GM12878 (cell line): ENCODE measurements around the gene AGT. TPM values are rescaled to one million over a fixed set of nuclear protein-coding genes. Genes with fewer than 3 reads are reported as not detected.

ENCODE experiments used
- ATAC-seq: fragments of 200-7000 bp; cut with Tn5 transposase; 3 replicates; pipeline ENCODE4 v1.9.1; 2020; ENCODE audit warnings: mild to moderate bottlenecking, moderate library complexity
- BruUV-seq: library from RNA; stranded (reverse); fragments of 400-500 nt; replicated peaks from 2 replicates; lab custom pipeline; 2021; lab: Mats Ljungman, UMichigan
- CTCF ChIA-PET: fragments of 300-600 bp; sonication (Branson Sonifier 250); formaldehyde crosslinking; extraction: SDS; loops from one replicate; lab custom pipeline; 2021; ENCODE audit warnings: inconsistent platforms; lab: Yijun Ruan, JAX
- POLR2A ChIA-PET: fragments of 350-600 bp; formaldehyde crosslinking; extraction: SDS; loops from one replicate; lab custom pipeline; 2021; ENCODE audit warnings: inconsistent platforms; lab: Charles Lee
- RAD21 ChIA-PET: fragments of 300-600 bp; sonication (Branson Sonifier 250); formaldehyde crosslinking; loops from one replicate; lab custom pipeline; 2023; ENCODE audit warnings: antibody characterized with exemption; ENCODE audit not compliant: unreplicated experiment; lab: Charles Lee
- SMC1A ChIA-PET: fragments of 300-600 bp; sonication (Branson Sonifier 250); formaldehyde crosslinking; loops from one replicate; lab custom pipeline; 2023; ENCODE audit not compliant: unreplicated experiment, uncharacterized antibody; lab: Charles Lee
- DNase-seq: peaks from one replicate; pipeline ENCODE4 v3.0.0-alpha.2; 2011; ENCODE audit warnings: low read depth, low spot score
- FAIRE-seq: peaks from 3 replicates; lab custom pipeline; 2011; peaks lifted over from hg19 to GRCh38; lab: Jason Lieb, UNC
- H2AFZ ChIP-seq: 2 replicates; pipeline ENCODE4 v1.6.0; 2011; ENCODE audit warnings: low read depth, low read length, control low read depth; ENCODE audit not compliant: control insufficient read depth
- H3K27ac ChIP-seq: 2 replicates; pipeline ENCODE4 v1.5.1; 2011; ENCODE audit warnings: control low read depth; ENCODE audit not compliant: control insufficient read depth, insufficient read depth
- H3K27me3 ChIP-seq, 2 experiments: replicated peaks in 1 of 2; 2 replicates each; pipeline versions ENCODE4 v1.6.0 to v1.6.1; 2011; ENCODE audit warnings: low read length in 1 of 2; ENCODE audit not compliant: control insufficient read depth in 2 of 2, insufficient read depth in 2 of 2
- H3K36me3 ChIP-seq, 2 experiments: 2 replicates each; pipeline ENCODE4 v1.5.1; 2011; ENCODE audit warnings: low read length in 1 of 2; ENCODE audit not compliant: control insufficient read depth in 2 of 2, insufficient read depth in 2 of 2
- H3K4me1 ChIP-seq: 2 replicates; pipeline ENCODE4 v1.6.1; 2011; ENCODE audit warnings: mild to moderate bottlenecking, low read length, moderate library complexity, mixed read lengths; ENCODE audit not compliant: control insufficient read depth, insufficient read depth
- H3K4me2 ChIP-seq: 2 replicates; pipeline ENCODE4 v1.6.0; 2011; ENCODE audit warnings: control low read depth; ENCODE audit not compliant: control insufficient read depth, insufficient read depth
- H3K4me3 ChIP-seq: fragments of 200-600 bp; sonication (generic); 2 replicates; pipeline ENCODE4 v1.5.1; 2016
- H3K79me2 ChIP-seq: 2 replicates; pipeline ENCODE4 v1.6.0; 2011; ENCODE audit warnings: low read length; ENCODE audit not compliant: control insufficient read depth, insufficient read depth
- H3K9ac ChIP-seq: 2 replicates; pipeline ENCODE4 v1.8.0; 2011; ENCODE audit warnings: low read length, control low read depth, mixed read lengths; ENCODE audit not compliant: control insufficient read depth, insufficient read depth
- H3K9me3 ChIP-seq: replicated peaks from 3 replicates; pipeline ENCODE4 v1.5.1; 2011; ENCODE audit warnings: mild to moderate bottlenecking, low read length; ENCODE audit not compliant: control insufficient read depth, insufficient read depth
- H4K20me1 ChIP-seq: 2 replicates; pipeline ENCODE4 v1.6.0; 2011; ENCODE audit not compliant: control insufficient read depth, insufficient read depth
- CBFB ChIP-seq: IDR thresholded peaks from 2 replicates; pipeline ENCODE4 v1.6.1; 2016; ENCODE audit warnings: antibody characterized with exemption, low read depth
- CBX3 ChIP-seq: fragments of 200-600 bp; sonication (generic); IDR thresholded peaks from 2 replicates; pipeline ENCODE4 v1.6.1; 2016; ENCODE audit warnings: low read depth, borderline replicate concordance
- CREM ChIP-seq: IDR thresholded peaks from 2 replicates; pipeline ENCODE4 v1.6.1; 2014; ENCODE audit warnings: antibody characterized with exemption, low read depth
- DPF2 ChIP-seq: fragments of 450-650 bp; IDR thresholded peaks from 2 replicates; pipeline ENCODE4 v1.6.1; 2017; ENCODE audit warnings: mild to moderate bottlenecking
- GATAD2B ChIP-seq: fragments of 450-650 bp; conservative IDR thresholded peaks from 2 replicates; pipeline ENCODE4 v1.6.1; 2017; ENCODE audit warnings: low read depth, mild to moderate bottlenecking, moderate library complexity
- JUNB ChIP-seq: IDR thresholded peaks from 2 replicates; pipeline ENCODE4 v1.6.1; 2016; ENCODE audit warnings: antibody characterized with exemption, mild to moderate bottlenecking
- KLF5 ChIP-seq: fragments of 450-650 bp; IDR thresholded peaks from 2 replicates; pipeline ENCODE4 v1.6.1; 2014; ENCODE audit warnings: mild to moderate bottlenecking; ENCODE audit not compliant: partially characterized antibody
- RCOR1 ChIP-seq: conservative IDR thresholded peaks from 2 replicates; pipeline ENCODE4 v1.6.1; 2012; ENCODE audit warnings: low read depth, low read length, improper control_type of control experiment
- SMARCA5 ChIP-seq: fragments of 450-650 bp; IDR thresholded peaks from 2 replicates; pipeline ENCODE4 v1.6.1; 2017; ENCODE audit warnings: mild to moderate bottlenecking
- SREBF2 ChIP-seq: IDR thresholded peaks from 2 replicates; pipeline ENCODE4 v1.6.1; 2012; ENCODE audit warnings: mild to moderate bottlenecking, low read length
- STAT3 ChIP-seq: IDR thresholded peaks from 2 replicates; pipeline ENCODE4 v1.6.1; 2011; ENCODE audit warnings: low read depth, low read length, improper control_type of control experiment
- TCF3 ChIP-seq: IDR thresholded peaks from 2 replicates; pipeline ENCODE4 v1.6.1; 2012; ENCODE audit warnings: low read depth, mild to moderate bottlenecking, low read length, borderline replicate concordance; ENCODE audit not compliant: insufficient read depth
- ZZZ3 ChIP-seq: IDR thresholded peaks from 2 replicates; pipeline ENCODE4 v1.6.1; 2011; ENCODE audit warnings: low read depth; ENCODE audit not compliant: control insufficient read depth, insufficient read length
- WGBS: methylation state at CpG from one replicate; pipeline ENCODE4 v1.1.6; 2016; ENCODE audit warnings: low lambda C conversion rate; ENCODE audit not compliant: insufficient replicate concordance, insufficient coverage; ENCODE audit errors: missing lambda C conversion rate; 5-methylcytosine and 5-hydroxymethylcytosine counted together
- in situ Hi-C: fragments of 300-500 bp; cut with MboI; formaldehyde crosslinking; loops from 9 replicates; pipeline ENCODE4 v1.14.3; 2018; ENCODE audit warnings: mixed read lengths
- intact Hi-C: fragments of 100-400 bp; cut with micrococcal nuclease; formaldehyde crosslinking; loops from one replicate; pipeline ENCODE4 v1.14.2; 2022; ENCODE audit not compliant: unreplicated experiment
- polyA plus RNA-seq, 11 experiments: library from polyadenylated mRNA; depleted of rRNA in 4 of 11; unstranded in 6 of 11; stranded (reverse) in 5 of 11; fragments of >200 nt; fragmentation: Nextera tagmentation in 4 of 11; fragmentation: Illumina TruSeq in 1 of 11; extraction: Ambion mirVana in 4 of 11; extraction: Trizol in 1 of 11; gene quantifications; 1 replicate in 1 of 11; 2 replicates in 10 of 11; pipeline versions ENCODE4 v1.2.1 to v1.2.3, GENCODE V29; 2011 to 2016; ENCODE audit warnings: inconsistent platforms in 2 of 11, missing spikeins in 2 of 11, low read depth in 1 of 11
- total RNA-seq, 4 experiments: library from RNA; depleted of rRNA in 3 of 4; stranded (reverse); fragments of >200 nt in 3 of 4; fragmentation: Illumina TruSeq in 1 of 4; extraction: Trizol in 1 of 4; gene quantifications; 2 replicates each; pipeline versions ENCODE4 v1.2.1 to v1.2.3, GENCODE V29; 2013 to 2021
- TF ChIP-seq, protein P1 (sequence below): IDR thresholded peaks from 2 replicates; pipeline ENCODE4 v1.6.1; 2012; ENCODE audit warnings: low read depth, low read length, improper control_type of control experiment

AGT gene
- total and polyA plus RNA-seq, 10 of the 15 experiments (the other 5 are each of a cell fraction or from before 2014, with no cell fraction given), result 0.69 TPM; not detected in 9

DNA sequence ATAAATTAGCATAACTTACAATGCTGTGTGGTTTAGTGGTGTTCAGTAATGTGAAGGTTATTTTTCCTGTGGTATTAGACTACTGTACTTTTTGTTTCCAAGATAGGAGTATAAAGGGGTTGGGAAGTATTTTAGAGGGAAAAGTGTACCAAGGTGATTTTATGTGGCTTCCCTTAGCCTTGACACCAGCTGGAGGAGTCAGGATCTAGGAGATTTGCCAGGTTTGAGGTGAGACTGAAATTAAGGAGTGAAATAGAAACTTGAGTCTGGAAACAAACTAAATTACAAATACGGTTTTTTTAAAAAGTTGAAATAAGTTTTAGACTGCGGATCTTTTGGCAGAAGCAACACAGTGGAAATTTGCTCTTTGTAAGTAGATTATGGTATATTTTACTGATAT lies 39.3 kb downstream of the AGT start:
- ChIA-PET POLR2A (no interaction called here), SMC1A (interaction anchor here (1.0 kb wide), 1 partner anchor 31 kb away, joined by 4 read pairs; no protein-coding TSS in a partner anchor), CTCF (no interaction called here), RAD21 (no interaction called here)
- FAIRE-seq (no peak), ATAC-seq (no peak), DNase-seq (no peak)
- Histone ChIP-seq H3K79me2 (no peaks in the 10 kb centered on the region), H3K27me3 (no peaks in the 10 kb centered on the region), H3K4me2 (no peak overlapping the region), H4K20me1 (no peaks in the 10 kb centered on the region), H3K36me3 (peaks cover 3 to 12% of the 10 kb centered on the region in 2 experiments; a peak in 3 of 4 replicates), H3K27ac (no peak overlapping the region), H3K4me1 (no peaks in the 10 kb centered on the region), H3K4me3 (no peak overlapping the region), H3K9me3 (no peaks in the 10 kb centered on the region), H2AFZ (no peak overlapping the region), H3K9ac (no peak overlapping the region)
- 100% methylated on average over 2 of the region's 2 CpGs for WGBS
- no TSS peak for BruUV-seq
- in situ Hi-C loops, result no loop called here
- intact Hi-C loops, result no loop called here
- TF ChIP-seq SREBF2 (no peak), ZZZ3 (no peak), JUNB (no peak), GATAD2B (no peak), CREM (no peak), KLF5 (no peak), SMARCA5 (no peak), DPF2 (no peak), RCOR1 (no peak), CBX3 (no peak), STAT3 (no peak), CBFB (no peak), TCF3 (no peak)
- TF ChIP-seq, protein P1, sequence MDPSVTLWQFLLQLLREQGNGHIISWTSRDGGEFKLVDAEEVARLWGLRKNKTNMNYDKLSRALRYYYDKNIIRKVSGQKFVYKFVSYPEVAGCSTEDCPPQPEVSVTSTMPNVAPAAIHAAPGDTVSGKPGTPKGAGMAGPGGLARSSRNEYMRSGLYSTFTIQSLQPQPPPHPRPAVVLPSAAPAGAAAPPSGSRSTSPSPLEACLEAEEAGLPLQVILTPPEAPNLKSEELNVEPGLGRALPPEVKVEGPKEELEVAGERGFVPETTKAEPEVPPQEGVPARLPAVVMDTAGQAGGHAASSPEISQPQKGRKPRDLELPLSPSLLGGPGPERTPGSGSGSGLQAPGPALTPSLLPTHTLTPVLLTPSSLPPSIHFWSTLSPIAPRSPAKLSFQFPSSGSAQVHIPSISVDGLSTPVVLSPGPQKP, result no peak
